GM18873 (cell line): ENCODE data around the gene LNX1.

Source experiments
- ATAC-seq: cut with Tn5 transposase; IDR thresholded peaks from one replicate; pipeline ENCODE4 v1.9.1; 2021; ENCODE audit warnings: mild to moderate bottlenecking, moderate library complexity, moderate number of reproducible peaks; ENCODE audit not compliant: unreplicated experiment, low FRiP score

LNX1 gene

DNA sequence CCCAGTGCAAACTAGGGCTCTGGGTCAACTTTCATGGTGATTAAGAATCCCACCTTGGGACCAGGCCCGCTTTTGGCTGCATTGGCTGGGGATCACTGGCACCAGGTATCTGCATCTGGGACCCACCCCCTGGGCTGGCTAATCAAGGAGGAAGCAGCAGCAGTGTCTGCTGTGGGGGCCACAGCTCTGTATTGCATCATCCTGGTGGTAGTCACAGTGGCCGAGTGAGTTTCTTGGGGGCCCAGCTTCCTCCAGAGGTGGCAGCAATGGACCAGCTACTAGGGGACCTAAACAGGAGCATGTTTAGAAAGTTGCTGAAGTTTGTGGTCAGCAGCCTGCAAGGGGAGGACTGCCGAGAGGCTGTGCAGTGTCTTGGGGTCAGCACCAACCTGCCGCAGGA is 15.7 kb downstream of the LNX1 start:
- no peak for ATAC-seq

GRCh38 chr4:53574528-53574927 is 16.8 kb downstream of the LNX1 start:
- ATAC-seq = no peak

GRCh38 chr4:53573696-53574095 is 17.6 kb downstream of the LNX1 start:
- no peak for ATAC-seq

- ATAC-seq = no peak
Observed at GRCh38 chr4:53572600-53572994, 18.7 kb downstream of the LNX1 start.

- no peak for ATAC-seq
Observed at GRCh38 chr4:53571936-53572599, 19.2 kb downstream of the LNX1 start.

DNA sequence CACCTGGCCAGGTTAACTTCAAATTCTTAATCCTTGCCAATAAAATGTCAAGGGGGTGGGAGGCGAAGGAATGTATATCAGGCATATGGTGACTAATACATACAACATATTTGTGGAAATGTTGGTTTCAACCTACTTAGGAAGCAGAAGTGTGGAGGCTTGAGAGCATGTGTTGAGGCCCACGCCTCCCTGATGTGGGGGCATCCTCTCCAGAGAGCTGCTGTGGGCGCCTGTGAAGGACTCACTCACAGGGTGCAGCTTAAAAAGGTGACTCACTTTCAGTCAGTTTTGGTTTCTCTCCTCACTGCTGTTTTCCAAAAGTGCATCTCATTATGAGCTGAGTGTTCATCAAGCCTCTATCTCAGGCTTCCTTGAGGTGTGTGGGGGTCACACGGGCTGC is 27.5 kb downstream of the LNX1 start:
- ATAC-seq = no peak

DNA sequence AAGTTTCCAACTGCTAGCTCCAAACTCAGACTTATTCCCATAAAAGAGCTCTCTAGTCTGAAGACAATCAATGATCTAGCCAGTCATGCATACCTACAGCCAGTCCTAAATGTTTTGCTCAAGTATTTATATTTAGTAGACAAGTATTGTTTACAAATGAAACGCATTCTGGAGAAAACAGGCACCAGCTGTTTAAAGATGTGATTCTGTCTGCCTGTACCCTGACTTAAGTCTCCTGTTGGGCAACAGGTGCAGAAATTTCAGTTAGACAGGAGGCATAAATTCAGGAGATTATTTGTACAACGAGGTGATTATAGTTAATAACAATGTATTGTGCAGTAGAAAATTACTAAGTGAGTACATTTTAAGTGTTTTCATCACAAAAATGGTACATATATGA is 28.9 kb downstream of the LNX1 start:
- ATAC-seq = no peak

GRCh38 chr4:53559021-53559620 is 32.2 kb downstream of the LNX1 start:
- no peak for ATAC-seq

DNA sequence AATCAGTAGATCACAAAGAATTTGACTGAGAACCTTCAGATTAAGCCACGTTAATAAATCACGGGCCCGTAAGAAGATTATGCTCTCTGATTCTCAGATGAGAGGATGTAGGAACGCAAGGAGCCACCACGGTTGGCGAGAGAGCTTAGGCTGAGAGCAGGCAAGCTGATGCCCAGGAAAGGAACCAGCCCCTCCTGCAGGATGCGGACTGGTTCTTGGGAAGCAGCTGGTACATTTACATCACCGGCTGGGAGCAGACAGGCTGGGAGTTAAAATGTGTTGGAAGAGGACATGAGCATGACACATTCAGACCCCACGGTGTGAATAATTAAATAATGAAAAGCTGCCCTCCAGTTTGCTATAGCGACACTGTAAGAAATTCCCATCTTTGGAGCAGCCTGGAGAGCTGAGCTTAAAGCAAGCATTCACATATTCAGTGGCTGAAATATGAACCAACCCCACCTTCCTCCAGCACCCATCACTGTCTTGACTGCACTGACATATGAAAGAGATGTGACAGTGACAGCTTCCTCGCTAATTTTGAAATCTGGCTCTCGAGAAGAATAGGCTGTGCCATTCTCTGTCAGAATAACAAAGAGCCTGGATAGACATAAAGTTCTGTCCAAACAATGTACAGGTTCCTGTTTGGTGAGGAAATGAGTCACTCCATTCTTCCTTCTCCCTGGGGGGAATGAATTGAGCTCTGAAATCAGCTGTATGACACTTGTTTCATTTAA is 33.1 kb downstream of the LNX1 start:
- ATAC-seq = no peak

DNA sequence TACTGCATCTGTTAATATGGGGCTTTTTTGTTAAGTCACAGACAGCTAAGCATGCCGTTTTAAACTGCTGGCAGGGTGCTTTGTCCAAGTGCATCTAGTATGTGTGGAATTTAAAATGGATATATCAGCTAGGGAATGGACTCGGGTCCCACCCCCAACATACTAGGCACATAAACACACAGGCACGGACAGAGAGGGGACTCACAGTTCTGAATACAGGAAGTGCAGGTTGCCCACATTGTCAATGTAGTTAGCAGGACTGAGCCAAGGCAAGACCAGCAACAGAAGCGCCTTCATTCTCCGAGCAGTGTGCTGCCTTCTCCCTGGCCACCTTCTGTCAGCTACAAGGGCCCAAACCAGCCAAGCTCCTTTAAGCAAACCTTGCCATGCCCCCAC is 33.6 kb downstream of the LNX1 start:
- no peak for ATAC-seq

GRCh38 chr4:53556651-53557050 is 34.6 kb downstream of the LNX1 start:
- no peak for ATAC-seq

DNA sequence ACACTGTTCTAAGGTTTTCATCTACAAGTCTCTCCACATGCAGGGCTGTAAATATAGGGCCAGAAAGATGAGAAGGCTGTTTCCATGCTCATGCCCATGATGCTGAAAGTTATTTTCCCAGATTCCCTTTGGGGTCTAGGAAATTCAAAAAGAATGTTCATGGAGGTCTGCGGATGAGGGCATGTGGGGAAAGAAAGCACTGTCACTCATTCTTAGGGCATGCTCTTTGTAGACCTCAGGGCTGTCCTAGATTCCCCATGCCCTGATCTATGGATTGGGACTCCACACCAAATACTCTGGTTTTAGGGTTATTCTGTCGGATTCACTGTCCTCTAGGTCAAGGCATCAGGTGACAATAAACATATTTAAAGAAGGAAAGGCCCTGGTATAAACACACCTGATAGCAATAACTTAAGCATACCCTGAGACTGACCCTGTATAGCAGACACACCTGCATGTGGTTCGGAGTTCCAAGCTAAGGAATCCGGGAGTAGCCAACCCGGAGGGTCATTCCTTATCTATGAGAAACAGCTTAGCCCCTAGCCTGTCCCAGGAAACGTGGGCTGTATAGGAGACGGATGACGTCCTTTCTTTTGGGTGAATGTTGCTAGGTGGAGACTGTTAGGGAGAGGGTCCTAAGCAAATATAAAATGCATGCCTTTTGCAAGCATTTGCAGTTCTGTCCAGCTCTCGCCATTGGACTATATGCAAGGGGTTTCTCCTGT is 37.6 kb downstream of the LNX1 start:
- no peak for ATAC-seq

DNA sequence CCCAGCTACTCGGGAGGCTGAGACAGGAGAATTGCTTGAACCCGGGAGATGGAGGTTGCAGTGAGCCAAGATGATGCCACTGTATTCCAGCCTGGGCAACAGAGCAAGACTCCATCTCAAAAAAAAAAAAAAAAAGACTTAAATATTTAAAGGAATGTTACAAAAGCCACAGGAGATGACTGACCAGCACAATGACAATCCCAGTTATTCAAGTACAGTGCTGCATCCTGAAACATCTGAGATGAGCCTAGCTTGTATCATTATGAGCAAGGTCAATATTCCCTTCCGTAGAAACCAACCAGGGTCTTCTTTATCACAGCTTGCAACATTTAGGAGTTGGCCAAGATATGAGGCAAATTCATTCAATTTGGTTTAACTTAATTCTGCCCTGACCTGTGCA is 38.6 kb downstream of the LNX1 start:
- ATAC-seq = no peak

- no peak for ATAC-seq
Observed at GRCh38 chr4:53551958-53552357, 39.3 kb downstream of the LNX1 start.

GRCh38 chr4:53551281-53551864 is 39.9 kb downstream of the LNX1 start:
- no peak for ATAC-seq

DNA sequence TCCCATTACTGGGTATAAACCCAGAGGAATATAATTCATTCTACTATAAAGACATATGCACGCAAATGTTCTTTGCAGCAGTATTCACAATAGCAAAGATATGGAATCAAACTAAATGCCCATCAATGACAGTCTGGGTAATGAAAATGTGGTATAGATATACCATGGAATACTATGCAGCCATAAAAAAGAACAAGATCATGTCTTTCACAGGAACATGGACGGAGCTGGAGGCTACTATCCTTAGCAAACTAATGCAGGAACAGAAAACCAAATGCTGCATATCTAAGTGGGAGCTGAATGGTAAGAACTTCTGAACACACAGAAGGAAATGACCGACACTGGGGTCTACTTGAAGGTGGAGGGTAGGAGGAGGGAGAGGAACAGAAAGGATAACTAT is 42.6 kb downstream of the LNX1 start:
- ATAC-seq = no peak

GRCh38 chr4:53547983-53548382 is 43.3 kb downstream of the LNX1 start:
- no peak for ATAC-seq

GRCh38 chr4:53545942-53546581 is 45.2 kb downstream of the LNX1 start:
- ATAC-seq = no peak

DNA sequence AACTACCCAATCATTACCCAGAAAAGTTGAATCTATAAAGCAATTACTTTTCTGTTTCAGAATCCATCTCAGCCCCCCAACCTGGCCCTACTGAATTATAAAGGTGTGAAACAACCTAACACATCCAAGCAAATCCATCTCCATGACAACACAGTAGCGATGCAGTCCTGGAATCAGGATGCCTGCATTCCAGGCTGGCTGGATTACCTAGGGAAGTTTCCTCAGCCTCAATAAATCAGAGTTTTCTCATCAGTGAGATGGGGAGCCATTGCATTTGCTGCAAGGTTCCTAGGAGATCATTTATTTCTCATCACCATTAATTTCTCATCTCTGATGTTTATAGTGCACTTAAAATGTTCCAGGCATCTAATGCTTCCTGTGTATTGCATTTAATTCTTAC is 46.0 kb downstream of the LNX1 start:
- ATAC-seq = no peak

GRCh38 chr4:53543561-53543960 is 47.7 kb downstream of the LNX1 start:
- ATAC-seq = no peak
